K562 (cell line): ENCODE data around the gene ERICH6B. TPM values are rescaled to one million over a fixed set of nuclear protein-coding genes. Genes with fewer than 3 reads are reported as not detected.

Experiments
- ATAC-seq: fragments of 200-7000 bp; cut with Tn5 transposase; 3 replicates; pipeline ENCODE4 v1.9.1; 2020; ENCODE audit warnings: moderate library complexity
- BruUV-seq: library from RNA; stranded (reverse); fragments of 400-500 nt; replicated peaks from 2 replicates; lab custom pipeline; 2021; lab: Mats Ljungman, UMichigan
- CTCF ChIA-PET: fragments of 300-600 bp; formaldehyde crosslinking; extraction: SDS; loops from one replicate; lab custom pipeline; 2021; ENCODE audit warnings: low intra/inter-chr PET ratio; lab: Yijun Ruan, JAX
- POLR2A ChIA-PET: fragments of 300-600, 350-650 bp; sonication (Branson Sonifier 250); formaldehyde crosslinking; extraction: SDS; loops from one replicate; lab custom pipeline; 2021; ENCODE audit warnings: antibody characterized with exemption, inconsistent platforms; lab: Yijun Ruan, JAX
- DNase-seq, 4 experiments: peaks; one replicate each; pipeline versions ENCODE4 v3.0.0 to v3.0.0-alpha.2; 2011 to 2018; ENCODE audit warnings: low spot score in 3 of 4, mixed read lengths in 3 of 4; ENCODE audit errors: extremely low read depth in 1 of 4
- FAIRE-seq: peaks from 2 replicates; lab custom pipeline; 2011; peaks lifted over from hg19 to GRCh38; lab: Jason Lieb, UNC
- H2AFZ ChIP-seq: 2 replicates; pipeline ENCODE4 v1.6.0; 2011; ENCODE audit warnings: low read depth, low read length, control low read depth, inconsistent platforms
- H3K27ac ChIP-seq: fragments of 200-600 bp; 3 replicates; pipeline ENCODE4 v1.8.0; 2011; ENCODE audit warnings: low read depth, mild to moderate bottlenecking, control low read depth, inconsistent platforms, low read length, moderate library complexity, mixed read lengths; ENCODE audit errors: extremely low read depth
- H3K27me3 ChIP-seq, 2 experiments: fragments of 300-600 bp in 1 of 2; 2 replicates in 1 of 2; 3 replicates in 1 of 2; pipeline versions ENCODE4 v1.6.0 to v1.8.0; 2011; ENCODE audit warnings: inconsistent platforms in 2 of 2, low read length in 2 of 2, mild to moderate bottlenecking in 1 of 2, mixed read lengths in 1 of 2, moderate library complexity in 1 of 2; ENCODE audit not compliant: control insufficient read depth in 2 of 2, insufficient read depth in 2 of 2
- H3K36me3 ChIP-seq: fragments of 300-600 bp; 3 replicates; pipeline ENCODE4 v1.8.0; 2011; ENCODE audit warnings: mild to moderate bottlenecking, low read length, inconsistent platforms; ENCODE audit not compliant: control insufficient read depth, insufficient read depth
- H3K4me1 ChIP-seq, 2 experiments: fragments of 200-600 bp in 1 of 2; replicated peaks in 1 of 2; 2 replicates in 1 of 2; 3 replicates in 1 of 2; pipeline versions ENCODE4 v1.5.1 to v1.8.0; 2011; ENCODE audit warnings: inconsistent platforms in 2 of 2, low read length in 2 of 2, mild to moderate bottlenecking in 1 of 2, mixed read lengths in 1 of 2, moderate library complexity in 1 of 2; ENCODE audit not compliant: control insufficient read depth in 2 of 2, insufficient read depth in 2 of 2
- H3K4me2 ChIP-seq: 2 replicates; pipeline ENCODE4 v1.6.1; 2011; ENCODE audit warnings: low read length, control low read depth, inconsistent platforms, mixed read lengths; ENCODE audit not compliant: insufficient read depth
- H3K4me3 ChIP-seq: fragments of 200-600 bp; sonication (generic), shearing (Covaris generic); 2 replicates; pipeline ENCODE4 v1.5.1; 2016; ENCODE audit warnings: control low read depth, inconsistent platforms
- H3K79me2 ChIP-seq: fragments of 200-600 bp; 3 replicates; pipeline ENCODE4 v1.8.0; 2011; ENCODE audit warnings: low read length, inconsistent platforms; ENCODE audit not compliant: control insufficient read depth, insufficient read depth
- H3K9ac ChIP-seq, 2 experiments: 2 replicates each; pipeline versions ENCODE4 v1.6.0 to v1.6.1; 2011; ENCODE audit warnings: low read depth in 2 of 2, low read length in 2 of 2, control low read depth in 1 of 2, inconsistent platforms in 1 of 2, mild to moderate bottlenecking in 1 of 2, mixed read lengths in 1 of 2; ENCODE audit not compliant: insufficient read depth in 1 of 2
- H3K9me1 ChIP-seq: one replicate; pipeline ENCODE4 v1.6.0; 2011; ENCODE audit warnings: inconsistent platforms, mild to moderate bottlenecking, low read length, moderate library complexity; ENCODE audit not compliant: control insufficient read depth, insufficient read depth
- H3K9me3 ChIP-seq: replicated peaks from 2 replicates; pipeline ENCODE4 v1.5.1; 2011; ENCODE audit warnings: low read depth, low read length, inconsistent platforms; ENCODE audit not compliant: control insufficient read depth, insufficient read depth
- H4K20me1 ChIP-seq: replicated peaks from 2 replicates; pipeline ENCODE4 v1.6.1; 2011; ENCODE audit warnings: low read length, inconsistent platforms, mixed read lengths; ENCODE audit not compliant: control insufficient read depth, insufficient read depth
- CXXC5 ChIP-seq: fragments of 250-450 bp; sonication (Bioruptor Pico); IDR thresholded peaks from 2 replicates; pipeline ENCODE4 v1.8.0; 2022; ENCODE audit warnings: inconsistent platforms, mild to moderate bottlenecking, moderate library complexity
- RAD21 ChIP-seq, 2 experiments: fragments of 250-450 bp in 1 of 2; fragments of 450-650 bp in 1 of 2; sonication (Bioruptor Pico) in 1 of 2; formaldehyde crosslinking in 1 of 2; IDR thresholded peaks in 1 of 2; conservative IDR thresholded peaks in 1 of 2; 2 replicates each; pipeline versions ENCODE4 v1.4.0 to v1.8.0; 2020 to 2022; ENCODE audit warnings: mild to moderate bottlenecking in 2 of 2, moderate library complexity in 1 of 2
- SMC3 ChIP-seq: conservative IDR thresholded peaks from 2 replicates; pipeline ENCODE4 v1.6.1; 2011; ENCODE audit warnings: low read depth, low read length, improper control_type of control experiment; ENCODE audit not compliant: insufficient read depth
- WGBS: fragments of 100-300 bp; shearing (Covaris generic); methylation state at CpG from one replicate; pipeline ENCODE4 v1.1.6; 2016; ENCODE audit warnings: low coverage, mixed read lengths; ENCODE audit not compliant: insufficient coverage; ENCODE audit errors: missing lambda C conversion rate; 5-methylcytosine and 5-hydroxymethylcytosine counted together
- in situ Hi-C: fragments of 300-500 bp; cut with MboI; formaldehyde crosslinking; loops from 4 replicates; pipeline ENCODE4 v1.15.0; 2018; ENCODE audit warnings: inconsistent platforms, mixed read lengths
- intact Hi-C: fragments of 100-400 bp; cut with micrococcal nuclease; formaldehyde crosslinking; loops from 2 replicates; pipeline ENCODE4 v1.14.2; 2022
- polyA plus RNA-seq, 8 experiments: library from polyadenylated mRNA; depleted of rRNA in 4 of 8; stranded (reverse) in 5 of 8; unstranded in 3 of 8; fragments of >200 nt; fragmentation: Nextera tagmentation in 2 of 8; fragmentation: Illumina TruSeq in 1 of 8; extraction: Ambion mirVana in 2 of 8; extraction: Trizol in 1 of 8; gene quantifications; 2 replicates each; pipeline versions ENCODE4 v1.2.1 to v1.2.3, GENCODE V29; 2011 to 2014; ENCODE audit warnings: inconsistent platforms in 1 of 8, missing spikeins in 1 of 8
- total RNA-seq, 7 experiments: library from RNA; depleted of rRNA in 6 of 7; stranded (reverse); fragments of >200 nt in 6 of 7; fragmentation: Illumina TruSeq in 2 of 7; extraction: Trizol in 2 of 7; gene quantifications; 2 replicates each; pipeline versions ENCODE4 v1.2.1 to v1.2.3, GENCODE V29; 2011 to 2021; ENCODE audit warnings: low replicate concordance in 1 of 7
- TF ChIP-seq, protein P1 (sequence below): sonication (generic); formaldehyde crosslinking; IDR thresholded peaks from 2 replicates; pipeline ENCODE4 v1.8.1; 2023; ENCODE audit warnings: mild to moderate bottlenecking, missing genetic modification reagents
- TF ChIP-seq, protein P2 (sequence below), 2 experiments: fragments of 450-650 bp; formaldehyde crosslinking in 1 of 2; IDR thresholded peaks; 2 replicates each; pipeline versions ENCODE4 v1.4.0 to v1.6.1; 2014 to 2020; ENCODE audit warnings: mild to moderate bottlenecking in 2 of 2, borderline replicate concordance in 1 of 2, low read depth in 1 of 2
- TF ChIP-seq, protein P3 (sequence below): IDR thresholded peaks from 2 replicates; pipeline ENCODE4 v1.6.1; 2012; ENCODE audit warnings: low read depth, low read length, improper control_type of control experiment, borderline replicate concordance

Gene ERICH6B
- total and polyA plus RNA-seq, 9 of the 15 experiments (the other 6 are each of a cell fraction or from before 2014, with no cell fraction given) = not detected

DNA sequence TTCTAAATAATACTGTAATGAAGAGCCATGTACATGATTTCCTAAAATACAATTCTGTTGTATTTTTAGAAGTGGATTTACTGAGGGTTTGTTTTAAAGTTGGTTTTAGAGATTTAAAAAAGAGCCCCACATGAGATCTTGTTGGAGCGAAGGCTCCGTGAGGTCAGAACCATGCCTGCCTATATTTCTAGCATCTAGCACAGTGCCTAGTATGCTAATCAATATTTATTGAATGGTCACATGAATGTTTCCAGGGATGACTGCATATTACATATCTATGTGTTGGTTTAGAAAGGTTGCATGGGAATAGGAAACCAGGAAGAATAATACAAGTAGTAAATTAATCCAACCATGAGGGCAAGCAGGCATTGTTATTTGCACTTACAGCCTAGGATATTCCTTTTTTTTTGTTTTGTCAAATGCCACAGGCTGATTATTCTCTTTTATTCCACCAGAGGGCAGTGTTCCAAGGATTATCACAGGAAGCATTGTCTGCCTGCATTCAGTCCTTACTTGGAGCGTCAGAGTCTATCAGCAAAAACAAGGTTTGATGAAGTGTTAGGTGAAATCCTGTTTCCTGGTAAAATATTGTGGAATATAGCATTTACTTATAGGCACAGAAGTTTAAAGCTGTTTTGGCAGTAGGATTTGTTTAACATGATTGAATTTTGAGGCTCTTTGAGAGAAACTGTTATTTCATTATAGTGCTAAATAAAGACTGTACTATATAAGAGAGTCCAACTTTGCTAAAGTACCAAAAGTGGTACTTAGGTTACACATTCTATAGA, 104.0 kb downstream of the ERICH6B start:
- DNase-seq = peak; percentile 37 to 67 (median 45)
- CTCF ChIA-PET = interaction anchor here (0.7 to 1.5 kb wide), 3 partner anchors 207 to 810 kb away, joined by 3 to 4 read pairs (median 3); no protein-coding TSS in a partner anchor
- no peak overlapping the region for H2AFZ ChIP-seq
- peaks cover 54% of the 10 kb centered on the region for H3K36me3 ChIP-seq
- in situ Hi-C loops = no loop called here
- intact Hi-C loops = no loop called here
- peak; percentile 81 for ATAC-seq
- POLR2A ChIA-PET = interaction anchor here (0.8 kb wide), 1 partner anchor 85 kb away, joined by 3 read pairs; no protein-coding TSS in a partner anchor
- WGBS = 49% methylated on average over 3 of the region's 3 CpGs
- no TSS peak for BruUV-seq
- no peak overlapping the region for H3K4me3 ChIP-seq
- no peaks in the 10 kb centered on the region for H3K4me1 ChIP-seq
- H3K9me1 ChIP-seq = no peaks in the 10 kb centered on the region
- no peaks in the 10 kb centered on the region for H3K9me3 ChIP-seq
- no peaks in the 10 kb centered on the region for H3K79me2 ChIP-seq
- no peak overlapping the region for H3K27ac ChIP-seq
- no peak overlapping the region for H3K4me2 ChIP-seq
- FAIRE-seq = peak; percentile 83
- no peaks in the 10 kb centered on the region for H4K20me1 ChIP-seq
- H3K9ac ChIP-seq = no peak overlapping the region
- no peaks in the 10 kb centered on the region for H3K27me3 ChIP-seq
- TF ChIP-seq, protein P1, sequence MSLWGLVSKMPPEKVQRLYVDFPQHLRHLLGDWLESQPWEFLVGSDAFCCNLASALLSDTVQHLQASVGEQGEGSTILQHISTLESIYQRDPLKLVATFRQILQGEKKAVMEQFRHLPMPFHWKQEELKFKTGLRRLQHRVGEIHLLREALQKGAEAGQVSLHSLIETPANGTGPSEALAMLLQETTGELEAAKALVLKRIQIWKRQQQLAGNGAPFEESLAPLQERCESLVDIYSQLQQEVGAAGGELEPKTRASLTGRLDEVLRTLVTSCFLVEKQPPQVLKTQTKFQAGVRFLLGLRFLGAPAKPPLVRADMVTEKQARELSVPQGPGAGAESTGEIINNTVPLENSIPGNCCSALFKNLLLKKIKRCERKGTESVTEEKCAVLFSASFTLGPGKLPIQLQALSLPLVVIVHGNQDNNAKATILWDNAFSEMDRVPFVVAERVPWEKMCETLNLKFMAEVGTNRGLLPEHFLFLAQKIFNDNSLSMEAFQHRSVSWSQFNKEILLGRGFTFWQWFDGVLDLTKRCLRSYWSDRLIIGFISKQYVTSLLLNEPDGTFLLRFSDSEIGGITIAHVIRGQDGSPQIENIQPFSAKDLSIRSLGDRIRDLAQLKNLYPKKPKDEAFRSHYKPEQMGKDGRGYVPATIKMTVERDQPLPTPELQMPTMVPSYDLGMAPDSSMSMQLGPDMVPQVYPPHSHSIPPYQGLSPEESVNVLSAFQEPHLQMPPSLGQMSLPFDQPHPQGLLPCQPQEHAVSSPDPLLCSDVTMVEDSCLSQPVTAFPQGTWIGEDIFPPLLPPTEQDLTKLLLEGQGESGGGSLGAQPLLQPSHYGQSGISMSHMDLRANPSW = no peak
- TF ChIP-seq, protein P2, sequence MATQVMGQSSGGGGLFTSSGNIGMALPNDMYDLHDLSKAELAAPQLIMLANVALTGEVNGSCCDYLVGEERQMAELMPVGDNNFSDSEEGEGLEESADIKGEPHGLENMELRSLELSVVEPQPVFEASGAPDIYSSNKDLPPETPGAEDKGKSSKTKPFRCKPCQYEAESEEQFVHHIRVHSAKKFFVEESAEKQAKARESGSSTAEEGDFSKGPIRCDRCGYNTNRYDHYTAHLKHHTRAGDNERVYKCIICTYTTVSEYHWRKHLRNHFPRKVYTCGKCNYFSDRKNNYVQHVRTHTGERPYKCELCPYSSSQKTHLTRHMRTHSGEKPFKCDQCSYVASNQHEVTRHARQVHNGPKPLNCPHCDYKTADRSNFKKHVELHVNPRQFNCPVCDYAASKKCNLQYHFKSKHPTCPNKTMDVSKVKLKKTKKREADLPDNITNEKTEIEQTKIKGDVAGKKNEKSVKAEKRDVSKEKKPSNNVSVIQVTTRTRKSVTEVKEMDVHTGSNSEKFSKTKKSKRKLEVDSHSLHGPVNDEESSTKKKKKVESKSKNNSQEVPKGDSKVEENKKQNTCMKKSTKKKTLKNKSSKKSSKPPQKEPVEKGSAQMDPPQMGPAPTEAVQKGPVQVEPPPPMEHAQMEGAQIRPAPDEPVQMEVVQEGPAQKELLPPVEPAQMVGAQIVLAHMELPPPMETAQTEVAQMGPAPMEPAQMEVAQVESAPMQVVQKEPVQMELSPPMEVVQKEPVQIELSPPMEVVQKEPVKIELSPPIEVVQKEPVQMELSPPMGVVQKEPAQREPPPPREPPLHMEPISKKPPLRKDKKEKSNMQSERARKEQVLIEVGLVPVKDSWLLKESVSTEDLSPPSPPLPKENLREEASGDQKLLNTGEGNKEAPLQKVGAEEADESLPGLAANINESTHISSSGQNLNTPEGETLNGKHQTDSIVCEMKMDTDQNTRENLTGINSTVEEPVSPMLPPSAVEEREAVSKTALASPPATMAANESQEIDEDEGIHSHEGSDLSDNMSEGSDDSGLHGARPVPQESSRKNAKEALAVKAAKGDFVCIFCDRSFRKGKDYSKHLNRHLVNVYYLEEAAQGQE (IDR thresholded peaks at IDR 0.05; ENCODE audit: borderline replicate concordance) = peak; percentile 9; the same call in 1 of the 2 replicates
- TF ChIP-seq, protein P2 (CRISPR knock-in tag; IDR thresholded peaks at IDR 0.05; ENCODE audit: low read depth) = no peak
- TF ChIP-seq CXXC5 (CRISPR knock-in tag) = no peak
- TF ChIP-seq SMC3 = 0 out of 2 replicates have a peak, but pooled peaks have one; percentile 26
- TF ChIP-seq, protein P3, sequence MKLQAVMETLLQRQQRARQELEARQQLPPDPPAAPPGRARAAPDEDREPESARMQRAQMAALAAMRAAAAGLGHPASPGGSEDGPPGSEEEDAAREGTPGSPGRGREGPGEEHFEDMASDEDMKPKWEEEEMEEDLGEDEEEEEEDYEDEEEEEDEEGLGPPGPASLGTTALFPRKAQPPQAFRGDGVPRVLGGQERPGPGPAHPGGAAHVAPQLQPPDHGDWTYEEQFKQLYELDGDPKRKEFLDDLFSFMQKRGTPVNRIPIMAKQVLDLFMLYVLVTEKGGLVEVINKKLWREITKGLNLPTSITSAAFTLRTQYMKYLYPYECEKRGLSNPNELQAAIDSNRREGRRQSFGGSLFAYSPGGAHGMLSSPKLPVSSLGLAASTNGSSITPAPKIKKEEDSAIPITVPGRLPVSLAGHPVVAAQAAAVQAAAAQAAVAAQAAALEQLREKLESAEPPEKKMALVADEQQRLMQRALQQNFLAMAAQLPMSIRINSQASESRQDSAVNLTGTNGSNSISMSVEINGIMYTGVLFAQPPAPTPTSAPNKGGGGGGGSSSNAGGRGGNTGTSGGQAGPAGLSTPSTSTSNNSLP = peak; percentile 62; the same call in 1 of the 2 replicates
- TF ChIP-seq RAD21 (CRISPR knock-in tag; conservative IDR thresholded peaks at IDR 0.05 in 1 of 2, IDR thresholded peaks at IDR 0.05 in 1 of 2) = peak in 1 of 2 experiments; percentile 50; a peak in 2 of 4 replicates
